ENCODE measurements around the gene DHX30.

DHX30 gene

DNA sequence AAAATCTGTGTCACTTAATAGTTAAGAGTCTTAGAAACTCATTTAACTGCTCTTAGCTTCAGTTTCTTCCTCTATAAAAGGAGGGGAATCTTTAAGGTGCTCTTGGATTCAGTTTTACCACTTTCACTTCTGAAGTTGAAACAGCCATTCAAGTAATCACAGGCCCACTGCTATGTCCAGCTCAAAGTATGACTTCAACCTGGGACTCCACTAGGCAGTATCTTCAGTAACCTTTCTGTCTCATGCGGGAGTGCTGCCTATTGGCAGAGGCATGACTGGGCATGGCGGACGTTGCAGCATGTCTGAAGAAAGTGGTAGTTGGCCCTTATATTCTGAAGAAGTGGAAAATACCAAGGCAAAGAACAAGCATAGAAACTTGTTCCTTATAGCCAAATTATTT lies 92.3 kb downstream of the DHX30 start:
- no peaks in the 10 kb centered on the region for H3K9me3 Mint-ChIP-seq
- peaks cover 32% of the 10 kb centered on the region for H3K4me1 Mint-ChIP-seq
- H3K27me3 Mint-ChIP-seq (ENCODE audit: low read depth) = no peaks in the 10 kb centered on the region
- H3K36me3 Mint-ChIP-seq (ENCODE audit: low read depth) = peaks cover 38% of the 10 kb centered on the region
- H3K27ac Mint-ChIP-seq = no peak overlapping the region
- H3K4me3 Mint-ChIP-seq = no peak overlapping the region
- TF ChIP-seq, protein P1, sequence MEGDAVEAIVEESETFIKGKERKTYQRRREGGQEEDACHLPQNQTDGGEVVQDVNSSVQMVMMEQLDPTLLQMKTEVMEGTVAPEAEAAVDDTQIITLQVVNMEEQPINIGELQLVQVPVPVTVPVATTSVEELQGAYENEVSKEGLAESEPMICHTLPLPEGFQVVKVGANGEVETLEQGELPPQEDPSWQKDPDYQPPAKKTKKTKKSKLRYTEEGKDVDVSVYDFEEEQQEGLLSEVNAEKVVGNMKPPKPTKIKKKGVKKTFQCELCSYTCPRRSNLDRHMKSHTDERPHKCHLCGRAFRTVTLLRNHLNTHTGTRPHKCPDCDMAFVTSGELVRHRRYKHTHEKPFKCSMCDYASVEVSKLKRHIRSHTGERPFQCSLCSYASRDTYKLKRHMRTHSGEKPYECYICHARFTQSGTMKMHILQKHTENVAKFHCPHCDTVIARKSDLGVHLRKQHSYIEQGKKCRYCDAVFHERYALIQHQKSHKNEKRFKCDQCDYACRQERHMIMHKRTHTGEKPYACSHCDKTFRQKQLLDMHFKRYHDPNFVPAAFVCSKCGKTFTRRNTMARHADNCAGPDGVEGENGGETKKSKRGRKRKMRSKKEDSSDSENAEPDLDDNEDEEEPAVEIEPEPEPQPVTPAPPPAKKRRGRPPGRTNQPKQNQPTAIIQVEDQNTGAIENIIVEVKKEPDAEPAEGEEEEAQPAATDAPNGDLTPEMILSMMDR (IDR thresholded peaks at IDR 0.05; ENCODE audit: unreplicated experiment in 3 of 3) = no peak

DNA sequence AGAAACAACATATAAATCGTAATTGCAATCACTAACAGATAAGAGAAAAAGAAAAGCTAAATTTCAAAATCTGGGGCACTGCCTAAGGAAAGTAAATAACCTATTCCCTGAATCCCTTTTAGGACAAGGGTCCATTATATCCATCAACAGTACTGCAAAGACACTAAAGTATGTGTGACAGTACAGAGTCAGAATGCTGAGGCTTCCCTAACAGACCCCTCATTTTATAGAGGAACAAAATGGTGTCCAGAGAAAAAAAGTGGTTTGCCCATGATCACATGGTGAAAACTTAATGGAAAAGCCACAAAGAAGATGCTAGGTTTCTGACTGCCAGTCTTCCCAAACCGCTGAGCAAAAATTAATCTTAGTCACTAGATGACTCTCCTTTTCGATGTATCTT lies 93.8 kb downstream of the DHX30 start:
- Mint-ChIP-seq H3K4me3 (no peak overlapping the region), H3K27me3 (ENCODE audit: low read depth) (no peaks in the 10 kb centered on the region), H3K9me3 (no peaks in the 10 kb centered on the region), H3K4me1 (peaks cover 18% of the 10 kb centered on the region), H3K36me3 (ENCODE audit: low read depth) (peaks cover 41% of the 10 kb centered on the region), H3K27ac (no peak overlapping the region)
- TF ChIP-seq, protein P1 (IDR thresholded peaks at IDR 0.05; ENCODE audit: unreplicated experiment in 3 of 3) = no peak

DNA sequence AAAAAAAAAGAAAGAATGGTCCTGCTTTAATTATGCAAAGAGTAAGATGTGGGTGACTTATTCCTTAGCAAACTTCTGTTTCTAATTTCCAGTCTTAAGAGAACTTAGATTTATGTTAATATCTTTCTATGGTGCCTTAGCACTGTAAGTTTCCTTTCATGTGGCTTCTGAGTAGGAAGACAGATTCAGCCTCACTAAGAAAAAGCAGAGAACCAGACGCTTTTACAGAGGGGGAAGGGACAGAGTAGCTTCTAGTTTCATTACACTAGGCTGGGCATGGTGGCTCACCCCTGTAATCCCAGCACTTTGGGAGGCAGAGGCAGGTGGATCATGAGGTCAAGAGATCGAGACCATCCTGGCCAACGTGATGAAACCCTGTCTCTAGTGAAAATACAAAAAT lies 95.0 kb downstream of the DHX30 start:
- Mint-ChIP-seq H3K4me1 (peaks cover 5% of the 10 kb centered on the region), H3K4me3 (no peak overlapping the region), H3K36me3 (ENCODE audit: low read depth) (peaks cover 39% of the 10 kb centered on the region), H3K9me3 (no peaks in the 10 kb centered on the region), H3K27ac (no peak overlapping the region), H3K27me3 (ENCODE audit: low read depth) (no peaks in the 10 kb centered on the region)
- TF ChIP-seq, protein P1 (IDR thresholded peaks at IDR 0.05; ENCODE audit: unreplicated experiment in 3 of 3) = no peak

DNA sequence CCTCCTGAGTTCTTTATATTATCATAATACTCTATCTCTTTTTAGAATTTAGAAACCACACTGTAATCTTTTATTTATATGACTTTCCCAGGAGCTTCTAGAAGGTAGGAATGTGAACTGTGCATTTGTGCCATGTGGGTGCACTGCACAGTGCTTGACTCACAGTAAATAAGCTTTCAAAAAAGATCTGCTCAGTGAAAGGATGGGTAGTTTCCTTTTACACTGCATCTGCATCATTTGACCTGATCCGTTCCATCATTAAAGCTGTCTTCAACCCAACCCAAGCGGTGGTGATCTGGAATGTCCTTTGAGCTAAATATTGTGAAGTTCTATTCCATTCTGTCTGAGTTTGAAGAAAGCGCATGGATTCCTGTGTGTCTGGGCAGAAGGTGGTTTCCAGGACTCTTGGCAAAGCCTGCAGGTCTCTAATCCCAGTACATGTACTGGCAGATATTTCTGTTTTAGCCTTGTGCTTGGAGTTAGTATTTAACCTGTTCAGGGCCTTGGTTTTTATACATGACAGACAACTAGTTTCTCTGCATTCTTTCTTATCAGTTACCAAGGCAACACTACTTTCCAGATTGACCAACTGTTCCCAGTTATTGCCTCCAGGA lies 96.7 kb downstream of the DHX30 start:
- no peaks in the 10 kb centered on the region for H3K4me1 Mint-ChIP-seq
- TF ChIP-seq, protein P1 (IDR thresholded peaks at IDR 0.05; ENCODE audit: unreplicated experiment in 3 of 3) = no peak
- no peaks in the 10 kb centered on the region for H3K27me3 Mint-ChIP-seq (ENCODE audit: low read depth)
- no peaks in the 10 kb centered on the region for H3K9me3 Mint-ChIP-seq
- H3K36me3 Mint-ChIP-seq (ENCODE audit: low read depth) = peaks cover 39% of the 10 kb centered on the region
- H3K4me3 Mint-ChIP-seq = no peak overlapping the region
- H3K27ac Mint-ChIP-seq = peak overlapping the region in 2 of 3 experiments; percentile 25 to 46
